Measurements from ENCODE around the gene COMMD7. TPM values are rescaled to one million over a fixed set of nuclear protein-coding genes. Genes with fewer than 3 reads are reported as not detected.

The COMMD7 gene
- total RNA-seq = 23.2 TPM

GRCh38 chr20:32743237-32744112 is at the start of gene COMMD7:
Gene COMMD7 (minus strand): TSS chr20:32743467. CDS start chr20:32743391, 76 bp downstream.
- peak; percentile 57 to 58 for DNase-seq (ENCODE audit: low spot score in 2 of 2)
- FAIRE-seq = no peak

- FAIRE-seq (no peak), DNase-seq (ENCODE audit: low spot score in 2 of 2) (no peak)
Observed at GRCh38 chr20:32792731-32793458, 49.6 kb upstream of the COMMD7 start.

- DNase-seq (ENCODE audit: low spot score in 2 of 2) = no peak
- no peak for FAIRE-seq
Observed at GRCh38 chr20:32792316-32792715, 49.0 kb upstream of the COMMD7 start.

GRCh38 chr20:32790751-32791057 is 47.4 kb upstream of the COMMD7 start:
- FAIRE-seq = no peak
- DNase-seq (ENCODE audit: low spot score in 2 of 2) = no peak

GRCh38 chr20:32789896-32790750 is 46.9 kb upstream of the COMMD7 start:
- no peak for FAIRE-seq
- DNase-seq (ENCODE audit: low spot score in 2 of 2) = peak; percentile 74 to 91

GRCh38 chr20:32787168-32787567 is 43.9 kb upstream of the COMMD7 start:
- no peak for FAIRE-seq
- DNase-seq (ENCODE audit: low spot score in 2 of 2) = no peak

- no peak for DNase-seq (ENCODE audit: low spot score in 2 of 2)
- FAIRE-seq = no peak
Observed at GRCh38 chr20:32786059-32786760, 42.9 kb upstream of the COMMD7 start.

GRCh38 chr20:32784369-32785080 is 41.3 kb upstream of the COMMD7 start:
- FAIRE-seq = no peak
- no peak for DNase-seq (ENCODE audit: low spot score in 2 of 2)

- peak; percentile 51 for DNase-seq (ENCODE audit: low spot score in 2 of 2)
- no peak for FAIRE-seq
Observed at GRCh38 chr20:32780749-32781655, 37.7 kb upstream of the COMMD7 start.

- no peak for DNase-seq (ENCODE audit: low spot score in 2 of 2)
- FAIRE-seq = no peak
Observed at GRCh38 chr20:32780278-32780677, 37.0 kb upstream of the COMMD7 start.

GRCh38 chr20:32779500-32780211 is 36.4 kb upstream of the COMMD7 start:
- FAIRE-seq (no peak), DNase-seq (ENCODE audit: low spot score in 2 of 2) (no peak)

GRCh38 chr20:32777177-32777956 is 34.1 kb upstream of the COMMD7 start:
- no peak for DNase-seq (ENCODE audit: low spot score in 2 of 2)
- no peak for FAIRE-seq

- FAIRE-seq = no peak
- no peak for DNase-seq (ENCODE audit: low spot score in 2 of 2)
Observed at GRCh38 chr20:32775336-32775991, 32.2 kb upstream of the COMMD7 start.

GRCh38 chr20:32773855-32774254 is 30.6 kb upstream of the COMMD7 start:
- DNase-seq (ENCODE audit: low spot score in 2 of 2) (no peak), FAIRE-seq (no peak)

- DNase-seq (ENCODE audit: low spot score in 2 of 2) = no peak
- no peak for FAIRE-seq
Observed at GRCh38 chr20:32773223-32773622, 30.0 kb upstream of the COMMD7 start.

- DNase-seq (ENCODE audit: low spot score in 2 of 2) (no peak), FAIRE-seq (no peak)
Observed at GRCh38 chr20:32772046-32772445, 28.8 kb upstream of the COMMD7 start.

All from frontal cortex (tissue), 4 donors.